ENCODE measurements around the gene ATP6V1G2.

GRCh38 chr6:31580438-31580740, 34.0 kb upstream of the ATP6V1G2 start:
- TF ChIP-seq, protein P1, sequence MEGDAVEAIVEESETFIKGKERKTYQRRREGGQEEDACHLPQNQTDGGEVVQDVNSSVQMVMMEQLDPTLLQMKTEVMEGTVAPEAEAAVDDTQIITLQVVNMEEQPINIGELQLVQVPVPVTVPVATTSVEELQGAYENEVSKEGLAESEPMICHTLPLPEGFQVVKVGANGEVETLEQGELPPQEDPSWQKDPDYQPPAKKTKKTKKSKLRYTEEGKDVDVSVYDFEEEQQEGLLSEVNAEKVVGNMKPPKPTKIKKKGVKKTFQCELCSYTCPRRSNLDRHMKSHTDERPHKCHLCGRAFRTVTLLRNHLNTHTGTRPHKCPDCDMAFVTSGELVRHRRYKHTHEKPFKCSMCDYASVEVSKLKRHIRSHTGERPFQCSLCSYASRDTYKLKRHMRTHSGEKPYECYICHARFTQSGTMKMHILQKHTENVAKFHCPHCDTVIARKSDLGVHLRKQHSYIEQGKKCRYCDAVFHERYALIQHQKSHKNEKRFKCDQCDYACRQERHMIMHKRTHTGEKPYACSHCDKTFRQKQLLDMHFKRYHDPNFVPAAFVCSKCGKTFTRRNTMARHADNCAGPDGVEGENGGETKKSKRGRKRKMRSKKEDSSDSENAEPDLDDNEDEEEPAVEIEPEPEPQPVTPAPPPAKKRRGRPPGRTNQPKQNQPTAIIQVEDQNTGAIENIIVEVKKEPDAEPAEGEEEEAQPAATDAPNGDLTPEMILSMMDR (IDR thresholded peaks at IDR 0.05; ENCODE audit: poor library complexity, severe bottlenecking): no peak
- no peak for TF ChIP-seq TAF1 (IDR thresholded peaks at IDR 0.05; ENCODE audit: low read depth)
- TF ChIP-seq RAD21 (conservative IDR thresholded peaks at IDR 0.05): no peak

Measured in neural cell (in vitro differentiated cells).